GM21786 (cell line): ENCODE data around the gene TGM2.

Experiments
- ATAC-seq: cut with Tn5 transposase; IDR thresholded peaks from one replicate; pipeline ENCODE4 v1.9.1; 2021; ENCODE audit not compliant: unreplicated experiment

TGM2 gene

GRCh38 chr20:38134427-38135270 is 30.4 kb downstream of the TGM2 start:
- no peak for ATAC-seq

GRCh38 chr20:38133680-38134426 is 31.2 kb downstream of the TGM2 start:
- ATAC-seq: no peak

GRCh38 chr20:38132910-38133501 is 32.1 kb downstream of the TGM2 start:
- no peak for ATAC-seq

GRCh38 chr20:38132156-38132909 is 32.7 kb downstream of the TGM2 start:
- no peak for ATAC-seq

- ATAC-seq: no peak
Observed at GRCh38 chr20:38131588-38132121, 33.4 kb downstream of the TGM2 start.

GRCh38 chr20:38130687-38131587 is 34.1 kb downstream of the TGM2 start:
- no peak for ATAC-seq

GRCh38 chr20:38129893-38130609 is 35.0 kb downstream of the TGM2 start:
- ATAC-seq: no peak

GRCh38 chr20:38129248-38129865 is 35.7 kb downstream of the TGM2 start:
- ATAC-seq: no peak

GRCh38 chr20:38128691-38129090 is 36.4 kb downstream of the TGM2 start:
- ATAC-seq: no peak

GRCh38 chr20:38127920-38128528 is 37.0 kb downstream of the TGM2 start:
- no peak for ATAC-seq

- ATAC-seq: no peak
Observed at GRCh38 chr20:38126932-38127621, 38.0 kb downstream of the TGM2 start.

GRCh38 chr20:38126146-38126921 is 38.7 kb downstream of the TGM2 start:
- no peak for ATAC-seq

- no peak for ATAC-seq
Observed at GRCh38 chr20:38125157-38126056, 39.7 kb downstream of the TGM2 start.

- ATAC-seq: no peak
Observed at GRCh38 chr20:38123021-38123587, 42.0 kb downstream of the TGM2 start.

- ATAC-seq: no peak
Observed at GRCh38 chr20:38121741-38122140, 43.3 kb downstream of the TGM2 start.

GRCh38 chr20:38120625-38120988 is 44.5 kb downstream of the TGM2 start:
- no peak for ATAC-seq
